ENCODE results near the gene KIAA0753.

The KIAA0753 gene

GRCh38 chr17:6572972-6573370 lies 67.5 kb downstream of the KIAA0753 start:
- no peak for DNase-seq (ENCODE audit: extremely low read depth in 1 of 2, low read depth in 1 of 2)

DNA sequence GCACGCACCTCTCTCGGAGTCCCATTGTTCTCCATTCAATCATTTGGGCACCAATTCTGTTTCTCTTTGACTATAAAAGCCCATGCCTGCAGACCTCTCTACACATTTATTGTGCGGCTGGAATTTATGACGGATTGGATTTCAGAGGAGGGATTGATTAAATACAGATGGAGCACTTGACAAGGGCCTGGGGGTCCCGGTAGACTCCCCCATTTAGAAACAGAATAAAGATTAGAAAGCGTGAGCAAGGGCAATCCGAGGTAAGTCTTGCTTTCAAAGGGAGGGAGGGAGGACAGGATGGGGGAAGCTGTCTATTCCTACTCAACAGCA lies 69.1 kb downstream of the KIAA0753 start:
- DNase-seq (ENCODE audit: extremely low read depth in 1 of 2, low read depth in 1 of 2) = no peak

DNA sequence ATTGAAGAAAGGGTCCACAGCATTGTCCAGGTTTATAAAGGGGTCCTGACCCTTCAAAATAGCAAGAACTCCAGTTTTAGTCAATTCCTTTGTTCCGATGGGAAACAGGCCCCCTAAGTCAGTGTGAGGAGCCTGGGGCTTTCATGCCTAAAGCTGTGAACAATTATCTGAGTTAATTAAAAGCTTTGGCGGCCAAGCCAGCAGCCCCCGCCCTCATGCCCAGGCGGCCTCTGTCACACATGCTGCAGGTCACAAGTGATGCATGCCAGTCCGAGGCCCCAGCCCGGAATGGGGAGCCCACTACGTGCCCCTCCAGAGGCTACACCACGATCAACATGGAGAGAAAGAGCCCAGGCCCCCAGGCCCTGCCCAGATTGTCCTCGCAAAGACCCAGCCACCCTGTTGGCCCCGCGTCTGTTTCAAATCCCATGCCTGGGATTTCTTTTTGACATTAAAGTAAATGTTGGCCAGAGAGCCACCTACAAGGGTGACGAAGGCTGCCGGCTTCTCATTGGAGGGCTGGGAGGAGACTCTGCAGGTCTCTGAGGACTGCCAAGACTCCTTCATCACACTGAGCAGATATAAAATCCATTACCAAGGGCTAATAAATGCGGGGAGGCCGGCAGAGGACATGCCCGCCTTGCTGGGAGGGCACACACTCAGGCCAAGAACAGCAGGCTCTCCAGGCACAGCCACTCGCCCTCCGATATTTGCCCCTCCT lies 69.6 kb downstream of the KIAA0753 start:
- DNase-seq (ENCODE audit: extremely low read depth in 1 of 2, low read depth in 1 of 2) = no peak

DNA sequence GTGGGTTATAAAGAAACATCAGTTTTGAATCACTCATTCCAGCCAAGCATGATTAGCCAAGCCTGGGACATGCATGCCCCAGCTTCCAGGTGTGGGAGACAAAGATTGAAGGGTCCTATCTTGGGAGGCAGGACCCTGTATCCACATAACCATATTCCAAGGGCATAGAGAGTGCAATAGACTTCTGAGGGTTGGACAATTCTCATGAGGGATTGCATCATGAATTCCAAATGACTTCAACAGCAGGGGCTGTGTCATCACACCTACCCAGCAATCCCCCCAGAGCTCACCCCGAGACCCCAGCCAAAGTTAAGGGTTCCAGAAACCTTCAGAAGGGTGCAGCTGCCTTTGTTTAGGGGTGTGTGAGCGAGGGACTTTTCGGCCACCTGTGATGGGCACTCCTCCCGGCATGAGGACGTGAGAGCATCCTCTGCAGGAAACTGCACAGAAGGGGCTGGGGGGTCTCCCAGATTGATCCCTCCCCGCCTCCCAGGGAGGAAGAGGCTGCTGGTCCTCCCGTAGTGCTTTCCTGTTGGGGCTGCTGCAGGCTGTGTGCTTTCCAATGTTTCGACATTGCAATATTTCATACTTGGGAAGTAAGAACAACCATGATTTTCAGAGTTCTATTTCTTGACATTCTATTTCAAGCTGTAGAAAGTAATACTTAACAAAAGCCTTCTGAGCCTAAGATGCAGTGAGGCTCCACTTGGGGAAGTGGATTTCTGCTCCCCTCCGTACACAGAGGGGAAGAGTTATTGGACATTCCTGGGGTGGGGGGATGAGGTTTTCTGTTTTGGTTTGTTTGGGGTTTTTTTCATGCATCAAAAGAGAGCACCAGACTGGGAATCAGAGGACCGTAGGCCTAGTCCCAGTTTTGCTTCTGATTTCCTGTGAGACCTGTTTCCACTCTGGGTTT lies 70.9 kb downstream of the KIAA0753 start:
- no peak for DNase-seq (ENCODE audit: extremely low read depth in 1 of 2, low read depth in 1 of 2)

- no peak for DNase-seq (ENCODE audit: extremely low read depth in 1 of 2, low read depth in 1 of 2)
These were observed 72.2 kb downstream of the KIAA0753 start for GRCh38 chr17:6568184-6568758.

DNA sequence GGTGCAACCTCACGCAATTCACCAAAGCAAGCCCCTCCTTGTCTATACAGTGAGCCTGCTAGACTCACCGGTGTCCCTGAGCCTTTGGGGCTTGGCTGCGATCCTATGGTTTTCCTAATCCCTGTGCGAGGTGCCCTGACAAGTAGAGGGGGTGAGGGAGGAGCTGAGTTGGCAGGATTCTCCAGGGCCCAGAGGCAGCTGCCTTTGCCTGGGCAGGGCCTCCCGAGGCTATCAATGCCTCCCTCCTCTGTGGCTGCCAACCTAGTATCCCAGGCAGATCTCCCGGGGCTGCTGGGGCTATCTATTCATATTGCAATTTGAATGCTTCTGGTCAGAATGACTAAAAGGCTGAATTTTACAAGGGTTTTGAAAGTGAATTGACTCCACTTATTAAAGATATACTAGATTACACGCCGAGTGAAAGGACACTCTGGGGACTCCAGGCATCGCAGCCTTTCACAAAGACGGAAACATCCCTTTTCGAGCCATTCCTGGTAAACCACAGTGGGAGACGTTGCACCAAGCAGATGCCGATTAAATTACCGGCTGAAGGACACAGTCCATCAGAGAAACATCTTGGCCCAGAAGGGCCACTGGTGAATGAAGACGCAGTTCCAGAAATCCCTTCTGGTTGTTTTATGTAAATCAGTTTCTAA lies 72.9 kb downstream of the KIAA0753 start:
- no peak for DNase-seq (ENCODE audit: extremely low read depth in 1 of 2, low read depth in 1 of 2)

GRCh38 chr17:6561446-6561845 lies 79.1 kb downstream of the KIAA0753 start:
- no peak for DNase-seq (ENCODE audit: extremely low read depth in 1 of 2, low read depth in 1 of 2)

- DNase-seq (ENCODE audit: extremely low read depth in 1 of 2, low read depth in 1 of 2) = no peak
These were observed 80.0 kb downstream of the KIAA0753 start for GRCh38 chr17:6560496-6560895.

GRCh38 chr17:6559753-6560215 lies 80.7 kb downstream of the KIAA0753 start:
- no peak for DNase-seq (ENCODE audit: extremely low read depth in 1 of 2, low read depth in 1 of 2)

- DNase-seq (ENCODE audit: extremely low read depth in 1 of 2, low read depth in 1 of 2) = no peak
These were observed 81.4 kb downstream of the KIAA0753 start for GRCh38 chr17:6558932-6559752.

DNA sequence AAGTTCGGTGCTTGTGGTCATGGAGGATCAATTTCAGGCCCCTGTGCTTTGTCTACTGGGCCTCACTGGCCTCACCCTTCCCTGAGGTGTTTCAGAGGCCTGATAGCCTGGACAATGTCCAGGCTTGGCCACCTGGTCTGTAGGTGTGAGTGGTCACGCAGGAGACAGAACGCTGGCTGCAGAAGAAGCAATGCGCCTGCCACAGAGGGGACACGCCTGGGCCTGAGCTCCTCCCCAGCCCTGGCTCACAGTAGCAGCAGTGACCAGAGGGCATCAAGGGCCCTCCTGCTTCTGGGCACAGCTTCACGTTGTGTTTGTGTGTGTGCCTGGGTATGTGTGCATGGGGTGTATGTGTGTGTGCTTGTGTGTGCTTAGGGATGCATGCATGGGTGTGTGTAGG lies 82.2 kb downstream of the KIAA0753 start:
- DNase-seq (ENCODE audit: extremely low read depth in 1 of 2, low read depth in 1 of 2) = no peak

GRCh38 chr17:6557040-6557438 lies 83.5 kb downstream of the KIAA0753 start:
- no peak for DNase-seq (ENCODE audit: extremely low read depth in 1 of 2, low read depth in 1 of 2)

DNA sequence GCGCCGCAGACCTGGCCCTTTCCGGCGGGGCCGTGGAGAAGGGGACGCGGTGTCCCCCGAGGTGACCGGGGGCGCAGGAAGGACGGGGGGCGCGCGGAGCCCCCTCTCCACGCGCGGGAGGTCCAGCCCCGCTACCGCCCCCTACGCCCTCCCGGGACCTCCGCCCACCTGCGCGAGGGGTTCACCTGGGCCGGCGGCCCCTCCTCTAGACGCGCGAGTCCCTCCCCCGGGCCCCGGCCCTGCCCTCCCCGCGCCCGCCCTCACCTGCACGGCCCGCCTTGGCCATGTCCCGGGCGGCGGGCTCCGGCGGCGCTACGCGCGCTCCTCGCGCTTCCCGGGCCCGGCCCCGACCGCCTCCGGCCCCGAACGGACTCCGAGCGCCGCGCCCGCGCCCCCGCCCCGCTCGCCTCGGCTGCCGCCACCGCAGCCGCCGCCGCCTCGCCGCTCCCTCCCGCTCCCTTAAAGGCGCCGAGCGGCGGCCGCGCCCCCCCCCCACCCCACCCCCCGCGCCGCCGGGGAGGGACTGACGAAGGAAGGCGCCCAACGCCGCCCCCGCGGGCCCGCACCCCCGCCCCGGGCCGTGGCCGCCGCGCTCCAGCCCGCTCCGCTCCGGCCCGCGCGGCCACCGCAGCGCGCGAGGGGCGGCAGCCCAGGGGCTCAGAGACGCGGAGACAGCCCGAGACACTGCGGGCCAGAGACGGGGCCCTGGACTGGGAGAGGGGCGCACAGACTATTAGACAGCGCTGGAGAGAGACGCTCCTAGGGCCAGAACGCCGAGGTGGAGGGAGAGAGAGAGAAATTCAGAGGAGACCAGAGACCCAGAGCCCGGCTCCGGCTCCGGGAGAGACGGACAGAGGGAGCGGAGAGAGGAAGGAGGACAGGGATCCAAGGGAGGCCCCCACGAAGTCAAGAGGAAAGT lies 84.1 kb downstream of the KIAA0753 start, which contains the start of gene PITPNM3:
TSS of gene PITPNM3 (minus strand) at position 435 of the 919 bp plus-strand sequence. CDS start at position 286, 149 bp downstream.
- DNase-seq (ENCODE audit: extremely low read depth in 1 of 2, low read depth in 1 of 2) = no peak

DNA sequence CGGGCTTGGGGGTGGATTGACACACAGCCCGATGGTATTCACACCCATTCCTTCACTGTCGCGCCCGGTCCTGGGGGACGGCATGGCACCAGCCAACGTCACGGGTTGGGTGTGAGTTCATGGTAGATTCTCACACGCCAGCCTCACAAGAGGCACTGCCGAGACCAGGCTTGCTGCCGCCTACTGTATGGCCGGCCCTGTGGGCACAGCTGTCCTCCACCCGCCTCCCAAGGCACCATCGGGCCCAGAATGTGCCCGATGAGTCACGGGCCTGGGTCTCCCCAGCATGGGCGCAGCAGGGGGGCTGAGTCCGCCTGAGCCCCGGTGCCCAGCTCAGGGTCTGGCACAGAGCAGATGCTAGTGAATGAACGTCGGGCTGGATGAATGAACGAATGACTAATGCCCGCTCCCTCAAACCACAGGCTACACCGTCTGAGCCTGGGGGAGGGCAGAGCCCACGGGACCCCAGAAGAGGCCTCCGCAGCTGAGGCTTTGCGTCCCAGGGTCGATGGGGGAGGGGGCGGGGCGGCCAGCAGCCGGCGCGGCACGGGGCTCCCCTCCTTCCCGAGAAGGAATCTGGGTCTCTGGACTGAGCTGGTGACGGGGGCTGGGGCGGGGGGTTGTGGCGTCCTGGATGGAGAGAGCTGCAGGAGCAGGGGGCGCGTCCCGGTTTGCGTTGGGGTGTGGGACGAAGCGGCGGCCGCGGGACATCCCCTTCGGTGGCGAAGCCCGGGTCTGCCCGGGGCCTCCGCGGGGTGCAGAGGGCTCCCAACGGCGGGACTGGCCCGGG lies 85.0 kb downstream of the KIAA0753 start:
- DNase-seq (ENCODE audit: extremely low read depth in 1 of 2, low read depth in 1 of 2) = no peak

- no peak for DNase-seq (ENCODE audit: extremely low read depth in 1 of 2, low read depth in 1 of 2)
These were observed 85.6 kb downstream of the KIAA0753 start for GRCh38 chr17:6554871-6555330.

GRCh38 chr17:6554342-6554741 lies 86.2 kb downstream of the KIAA0753 start:
- DNase-seq (ENCODE audit: extremely low read depth in 1 of 2, low read depth in 1 of 2) = no peak

GRCh38 chr17:6551869-6552531 lies 88.5 kb downstream of the KIAA0753 start:
- no peak for DNase-seq (ENCODE audit: extremely low read depth in 1 of 2, low read depth in 1 of 2)

GRCh38 chr17:6551356-6551755 lies 89.2 kb downstream of the KIAA0753 start:
- no peak for DNase-seq (ENCODE audit: extremely low read depth in 1 of 2, low read depth in 1 of 2)
